Body of pancreas (tissue), 4 donors: ENCODE measurements around the gene AUTS2. TPM values are rescaled to one million over a fixed set of nuclear protein-coding genes. Genes with fewer than 3 reads are reported as not detected.

Experiments
- ATAC-seq: fragments of 150-250 bp; one replicate; pipeline ENCODE4 v1.9.1; 2016
- DNase-seq, 4 donors: peaks; one replicate each; pipeline ENCODE4 v3.0.0-alpha.2; 2019
- H3K27ac ChIP-seq, 4 donors: fragments of 200-600 bp; sonication (generic); 1 replicate in 3 of 4; 2 replicates in 1 of 4; pipeline versions ENCODE4 v1.5.1 to v1.6.1; 2016 to 2019; ENCODE audit warnings: mild to moderate bottlenecking in 1 of 4, mixed read lengths in 1 of 4, moderate library complexity in 1 of 4
- H3K27me3 ChIP-seq, 2 donors: fragments of 200-600 bp; sonication (generic); one replicate each; pipeline ENCODE4 v1.6.0; 2016; ENCODE audit warnings: mild to moderate bottlenecking in 1 of 2
- H3K36me3 ChIP-seq, 2 donors: fragments of 200-600 bp; sonication (generic); replicated peaks in 1 of 2; 2 replicates each; pipeline ENCODE4 v1.5.1; 2016; ENCODE audit warnings: low read depth in 2 of 2; ENCODE audit not compliant: insufficient read depth in 1 of 2
- H3K4me1 ChIP-seq: fragments of 200-600 bp; sonication (generic); one replicate; pipeline ENCODE4 v1.6.0; 2016
- H3K4me3 ChIP-seq, 2 donors: fragments of 200-600 bp; sonication (generic); 1 replicate in 1 of 2; 2 replicates in 1 of 2; pipeline ENCODE4 v1.5.1; 2016 to 2019
- H3K9me3 ChIP-seq, 3 donors: fragments of 200-600 bp; sonication (generic); 1 replicate in 2 of 3; 2 replicates in 1 of 3; pipeline ENCODE4 v1.5.1; 2016
- CTCF ChIP-seq, 7 experiments: fragments of 450-650 bp in 4 of 7; fragments of 200-600 bp in 3 of 7; sonication (generic) in 3 of 7; IDR thresholded peaks; one replicate each; pipeline ENCODE4 v1.5.1; 2016 to 2019; ENCODE audit warnings: antibody characterized with exemption in 7 of 7
- POLR2A ChIP-seq, 3 donors: fragments of 450-650 bp; IDR thresholded peaks; one replicate each; pipeline ENCODE4 v1.6.1; 2016; ENCODE audit warnings: antibody characterized with exemption in 3 of 3, mild to moderate bottlenecking in 2 of 3
- WGBS, 2 donors: methylation state at CpG; one replicate each; pipeline ENCODE4 v1.1.5; 2017; 5-methylcytosine and 5-hydroxymethylcytosine counted together
- intact Hi-C: fragments of 100-400 bp; cut with DNase I; formaldehyde crosslinking; loops from one replicate; pipeline ENCODE4 v1.15.1; 2023
- total RNA-seq, 2 donors: library from RNA; depleted of rRNA; stranded (reverse); fragments of >200 nt; gene quantifications; one replicate each; pipeline ENCODE4 v1.1.0, GENCODE V29; 2016

The AUTS2 gene
- total RNA-seq, 2 donors from 2014 or later: 11.7 to 18.5 TPM

GRCh38 chr7:70068531-70068930, 470.3 kb downstream of the AUTS2 start:
- no peaks in the 10 kb centered on the region for H3K9me3 ChIP-seq
- TF ChIP-seq CTCF (IDR thresholded peaks at IDR 0.05): no peak
- H3K36me3 ChIP-seq: no peaks in the 10 kb centered on the region
- ATAC-seq (no peak), DNase-seq (no peak)
- 77 to 88% methylated on average over 2 of the region's 2 CpGs for WGBS, 2 donors
- intact Hi-C loops: no loop called here
- H3K4me3 ChIP-seq: no peak overlapping the region
- no peak overlapping the region for H3K27ac ChIP-seq
- peaks cover 10% of the 10 kb centered on the region for H3K4me1 ChIP-seq
- H3K27me3 ChIP-seq: no peaks in the 10 kb centered on the region

GRCh38 chr7:70069977-70070376, 471.7 kb downstream of the AUTS2 start:
- no peaks in the 10 kb centered on the region for H3K36me3 ChIP-seq
- H3K4me1 ChIP-seq: peaks cover 10% of the 10 kb centered on the region
- H3K9me3 ChIP-seq: no peaks in the 10 kb centered on the region
- no peak overlapping the region for H3K27ac ChIP-seq
- 72 to 90% methylated on average over 2 of the region's 2 CpGs for WGBS, 2 donors
- DNase-seq (no peak), ATAC-seq (no peak)
- TF ChIP-seq POLR2A (IDR thresholded peaks at IDR 0.05) (no peak), CTCF (IDR thresholded peaks at IDR 0.05) (no peak)
- no peaks in the 10 kb centered on the region for H3K27me3 ChIP-seq
- intact Hi-C loops: no loop called here
- no peak overlapping the region for H3K4me3 ChIP-seq

GRCh38 chr7:70071766-70072165, 473.5 kb downstream of the AUTS2 start:
- ATAC-seq (no peak), DNase-seq (peak in 1 of 4 donors; percentile 12)
- Histone ChIP-seq H3K27me3 (no peaks in the 10 kb centered on the region), H3K4me1 (peaks cover 10% of the 10 kb centered on the region), H3K27ac (peak overlapping the region in 2 of 4 donors; percentile 11 to 33), H3K4me3 (no peak overlapping the region), H3K9me3 (no peaks in the 10 kb centered on the region), H3K36me3 (no peaks in the 10 kb centered on the region)
- WGBS, 2 donors: 75% methylated on average over 7 of the region's 7 CpGs
- TF ChIP-seq CTCF (IDR thresholded peaks at IDR 0.05): no peak
- intact Hi-C loops: no loop called here

GRCh38 chr7:70072220-70072619, 473.9 kb downstream of the AUTS2 start:
- TF ChIP-seq POLR2A (IDR thresholded peaks at IDR 0.05) (no peak), CTCF (IDR thresholded peaks at IDR 0.05) (no peak)
- ATAC-seq (peak; percentile 50), DNase-seq (peak in 1 of 4 donors; percentile 41)
- peak overlapping the region in 2 of 4 donors; percentile 11 to 44 for H3K27ac ChIP-seq
- no peaks in the 10 kb centered on the region for H3K36me3 ChIP-seq
- intact Hi-C loops: no loop called here
- WGBS, 2 donors: 44 to 46% methylated on average over 2 of the region's 2 CpGs
- H3K9me3 ChIP-seq: no peaks in the 10 kb centered on the region
- H3K4me1 ChIP-seq: peaks cover 10% of the 10 kb centered on the region
- H3K27me3 ChIP-seq: no peaks in the 10 kb centered on the region
- no peak overlapping the region for H3K4me3 ChIP-seq

GRCh38 chr7:70076325-70076724, 478.1 kb downstream of the AUTS2 start:
- H3K27me3 ChIP-seq: no peaks in the 10 kb centered on the region
- 72 to 77% methylated on average over 1 of the region's 1 CpG for WGBS, 2 donors
- H3K36me3 ChIP-seq: no peaks in the 10 kb centered on the region
- intact Hi-C loops: no loop called here
- H3K27ac ChIP-seq: no peak overlapping the region
- ATAC-seq (no peak), DNase-seq (no peak)
- peaks cover 10% of the 10 kb centered on the region for H3K4me1 ChIP-seq
- H3K4me3 ChIP-seq: no peak overlapping the region
- no peaks in the 10 kb centered on the region for H3K9me3 ChIP-seq
- TF ChIP-seq POLR2A (IDR thresholded peaks at IDR 0.05) (no peak), CTCF (IDR thresholded peaks at IDR 0.05) (no peak)
